Inferior parietal cortex (tissue), 1 donor: ENCODE results near the gene PLCB1.
"Not testable (repeated sequence)": the region's sequence is repeated elsewhere in the genome, so short reads cannot be mapped to it uniquely, and the experiment has no call there.

Experiments
- DNase-seq: peaks from one replicate; pipeline ENCODE4 v3.0.0-alpha.2; 2016; ENCODE audit errors: extremely low spot score

Gene PLCB1

DNA sequence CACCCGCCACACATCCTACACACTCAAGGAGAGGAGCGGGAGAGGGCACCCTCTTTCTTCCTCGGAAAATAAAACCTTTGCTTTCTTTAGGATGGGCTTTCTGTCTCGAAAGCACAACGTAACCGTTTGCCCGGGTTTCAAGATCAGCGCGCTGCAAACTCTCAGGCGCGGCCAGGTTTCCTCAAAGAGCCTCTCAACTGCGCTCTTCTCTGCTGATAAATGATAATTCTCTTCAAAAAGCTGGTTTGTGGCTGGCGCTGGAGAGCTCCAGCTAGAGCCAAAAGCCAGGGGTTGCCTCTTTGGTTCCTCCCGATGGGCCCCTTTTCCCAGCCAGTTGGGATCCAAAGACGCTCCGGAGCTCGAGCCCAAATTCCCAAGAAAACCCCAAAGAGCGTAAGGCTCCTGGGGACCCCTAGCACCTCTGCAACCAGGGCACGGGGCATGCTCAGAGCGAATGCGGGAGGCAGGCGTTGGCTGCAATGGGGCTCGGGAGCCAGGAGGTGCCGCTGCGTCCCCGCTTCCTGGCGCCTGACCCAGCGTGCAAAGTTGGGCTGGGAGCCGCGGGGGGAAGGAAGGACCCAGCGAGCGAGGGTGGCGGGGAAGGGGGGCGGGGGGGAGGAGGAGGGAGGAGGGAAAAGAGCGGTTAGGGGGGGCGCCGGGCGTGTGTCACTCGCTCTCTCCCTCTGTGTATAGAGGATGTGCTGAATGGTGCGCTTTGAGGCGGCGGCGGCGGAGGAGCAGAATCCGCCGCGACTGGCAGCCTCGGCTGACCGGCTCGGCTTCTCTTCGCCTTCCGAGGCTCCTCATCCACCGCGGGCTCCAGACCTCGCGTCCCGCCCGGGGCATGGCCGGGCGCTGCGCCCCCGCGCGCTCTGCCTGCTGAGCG, at the start of gene PLCB1:
TSS of gene PLCB1 (plus strand) at position 669 of the 886 bp plus-strand sequence. CDS start 386 bp downstream, outside the sequence.
- peak; percentile 74 for DNase-seq

DNA sequence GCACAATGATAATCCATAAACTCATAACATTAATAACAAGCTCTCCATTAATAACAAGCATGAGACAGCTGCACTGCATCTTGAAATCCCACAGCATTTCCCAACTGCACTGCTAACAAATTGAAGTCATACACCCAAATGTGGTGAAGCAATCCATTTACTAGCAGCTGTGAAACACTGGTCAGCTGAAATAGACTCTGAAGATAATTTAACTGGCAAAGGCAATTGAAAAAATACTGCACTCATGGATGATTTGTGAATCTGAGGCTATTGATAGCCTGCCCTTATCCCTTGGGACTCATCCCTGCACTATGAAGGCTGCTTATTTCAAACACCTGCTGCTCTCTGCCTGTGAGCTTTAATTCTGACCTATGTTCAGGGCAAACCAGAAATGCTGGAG, 49.1 kb upstream of the PLCB1 start:
- no peak for DNase-seq

- DNase-seq = no peak
Observed at GRCh38 chr20:8089668-8090067, 42.4 kb upstream of the PLCB1 start.

DNA sequence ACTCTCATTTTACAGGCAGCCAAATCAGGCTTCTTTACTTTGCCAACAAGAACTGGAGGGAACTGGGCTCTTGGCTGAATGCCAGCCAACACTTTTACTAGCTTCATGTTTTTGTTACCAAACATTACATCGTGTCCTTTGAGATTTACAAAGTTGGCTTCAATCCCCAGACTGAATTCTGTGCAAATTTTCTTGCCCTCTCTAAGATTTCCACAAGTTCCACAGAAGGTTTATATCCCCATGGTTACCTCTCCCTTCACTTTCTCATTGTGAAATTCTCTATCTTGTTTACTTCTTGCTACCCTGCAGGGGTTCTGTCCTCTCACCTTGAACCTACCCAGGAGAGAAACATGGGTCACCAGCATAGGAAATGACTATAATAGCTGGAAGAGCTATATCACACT, 37.6 kb upstream of the PLCB1 start:
- peak; percentile 75 for DNase-seq

GRCh38 chr20:8094850-8095249, 37.2 kb upstream of the PLCB1 start:
- DNase-seq = no peak

DNA sequence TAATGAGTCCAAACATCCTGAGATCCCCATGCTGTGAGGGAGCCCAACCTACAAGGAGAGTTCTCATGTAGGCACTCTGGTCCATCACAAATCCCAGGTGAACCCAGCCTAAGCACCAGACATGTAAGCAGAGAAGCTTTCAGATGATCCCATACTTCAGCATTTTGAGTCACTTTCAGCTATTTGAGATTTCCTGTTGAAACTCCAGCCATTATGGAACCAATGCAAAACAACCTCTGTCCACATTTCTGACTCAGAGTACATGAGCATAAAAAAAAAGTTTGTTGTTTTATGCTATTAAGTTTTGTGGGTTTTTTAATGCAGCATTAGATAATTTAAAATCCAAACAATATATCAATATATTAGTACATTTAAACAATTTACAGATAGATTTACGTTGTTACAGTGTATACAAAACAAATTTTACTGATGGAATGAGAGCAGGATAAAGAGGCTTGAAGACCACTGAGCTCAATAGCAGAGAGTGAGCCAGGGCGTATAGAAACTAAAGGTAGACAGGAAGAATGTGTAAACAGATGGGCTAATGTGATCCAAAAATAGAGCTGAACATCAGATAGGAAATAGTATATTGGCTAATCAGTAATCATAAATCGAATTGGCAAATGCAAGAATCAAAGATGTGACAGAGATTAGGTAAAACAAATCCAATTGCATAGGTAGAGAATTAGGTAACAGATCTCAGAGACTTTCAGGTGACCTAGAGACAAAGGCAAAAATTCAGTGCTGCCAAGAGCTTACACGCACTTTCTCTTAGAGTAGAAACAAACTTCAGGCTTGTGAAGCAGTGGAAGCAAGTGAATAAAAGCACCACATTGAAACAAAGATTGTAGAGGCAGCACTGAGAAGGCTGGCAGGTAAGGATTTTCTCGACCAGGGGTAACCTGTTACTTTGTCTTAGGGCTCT, 36.2 kb upstream of the PLCB1 start:
- DNase-seq = no peak

DNA sequence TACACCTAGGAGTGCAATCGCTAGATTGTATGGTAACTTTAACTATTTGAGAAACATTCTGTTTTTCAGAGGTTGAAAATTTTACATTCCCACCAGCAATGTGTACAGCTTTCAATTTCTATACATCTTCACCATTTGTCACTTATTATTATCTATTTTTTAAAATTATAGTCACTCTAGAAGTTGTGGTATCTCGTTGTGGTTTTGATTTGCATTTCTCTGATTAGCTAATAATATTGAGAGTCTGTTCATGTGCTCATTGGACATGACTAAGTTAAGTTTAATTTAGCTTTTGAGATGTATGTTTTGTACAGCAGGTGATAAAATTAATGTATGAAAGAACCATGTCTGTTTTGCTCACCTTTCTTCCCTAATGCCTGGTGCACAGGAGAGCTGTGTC, 34.8 kb upstream of the PLCB1 start:
- no peak for DNase-seq

DNA sequence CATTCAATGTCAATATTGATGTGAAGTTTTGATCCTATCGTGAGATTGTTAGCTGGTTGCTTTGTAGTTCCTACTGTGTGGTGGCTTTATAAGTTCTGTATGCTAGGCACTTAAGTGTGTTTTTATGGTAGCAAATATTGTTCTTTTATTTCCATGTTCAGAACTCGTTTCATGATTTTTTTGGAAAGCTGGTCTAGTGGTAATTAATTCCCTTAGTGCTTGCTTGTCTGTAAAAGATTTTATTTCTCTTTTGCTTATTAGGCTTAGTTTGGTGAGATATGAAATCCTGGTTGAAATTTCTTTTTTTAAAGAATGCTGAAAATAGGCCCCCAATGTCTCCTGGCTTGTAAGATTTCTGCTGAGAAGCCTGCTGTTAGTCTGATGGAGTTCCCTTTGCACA, 27.8 kb upstream of the PLCB1 start:
- DNase-seq = no peak

DNA sequence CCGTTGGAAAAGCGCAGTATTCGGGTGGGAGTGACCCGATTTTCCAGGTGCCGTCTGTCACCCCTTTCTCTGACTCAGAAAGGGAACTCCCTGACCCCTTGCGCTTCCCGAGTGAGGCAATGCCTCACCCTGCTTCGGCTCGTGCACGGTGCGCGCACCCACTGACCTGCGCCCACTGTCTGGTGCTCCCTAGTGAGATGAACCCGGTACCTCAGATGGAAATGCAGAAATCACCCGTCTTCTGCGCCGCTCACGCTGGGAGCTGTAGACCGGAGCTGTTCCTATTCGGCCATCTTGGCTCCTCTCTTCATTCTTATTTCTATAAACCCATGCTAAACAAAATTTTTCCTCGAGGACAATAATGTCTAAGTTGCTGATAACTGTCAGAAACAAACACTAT, 17.5 kb upstream of the PLCB1 start:
- not testable (repeated sequence) for DNase-seq

- DNase-seq = no peak
Observed at GRCh38 chr20:8115436-8115835, 16.6 kb upstream of the PLCB1 start.

DNA sequence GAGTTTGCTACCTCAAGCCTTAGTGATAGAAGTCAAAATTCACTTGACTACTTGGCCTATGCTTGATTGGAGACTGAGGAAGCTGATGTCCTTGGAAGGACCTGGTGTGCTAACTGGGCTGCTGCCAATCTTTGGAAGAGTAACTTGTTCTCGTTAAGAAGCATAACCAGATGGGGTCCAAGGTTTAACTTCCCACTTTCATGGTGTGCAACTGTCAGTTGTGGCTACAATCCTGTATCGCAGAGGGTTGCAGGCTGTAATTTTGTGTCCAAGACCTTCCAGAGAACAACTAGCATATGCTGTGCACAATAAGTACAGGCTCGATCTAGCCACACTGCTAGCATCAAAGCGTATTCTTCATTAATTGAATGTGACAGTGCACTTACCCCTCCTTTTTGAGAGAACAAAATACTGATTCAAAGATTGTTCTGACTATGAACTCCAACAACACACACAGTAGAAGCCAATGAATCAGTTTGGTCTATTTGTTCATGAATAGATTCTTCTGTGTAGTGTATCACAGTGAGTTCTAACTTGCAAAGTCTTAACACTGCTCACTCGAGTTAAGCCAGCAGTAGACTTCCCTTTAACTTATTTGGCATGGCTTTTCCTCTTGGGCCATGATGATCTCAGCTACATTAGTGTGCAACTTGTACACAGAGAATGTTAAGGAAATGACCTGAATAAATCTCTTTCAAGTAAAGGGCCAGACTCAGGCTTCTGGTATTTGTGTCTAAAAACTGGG, 15.8 kb upstream of the PLCB1 start:
- DNase-seq = no peak

DNA sequence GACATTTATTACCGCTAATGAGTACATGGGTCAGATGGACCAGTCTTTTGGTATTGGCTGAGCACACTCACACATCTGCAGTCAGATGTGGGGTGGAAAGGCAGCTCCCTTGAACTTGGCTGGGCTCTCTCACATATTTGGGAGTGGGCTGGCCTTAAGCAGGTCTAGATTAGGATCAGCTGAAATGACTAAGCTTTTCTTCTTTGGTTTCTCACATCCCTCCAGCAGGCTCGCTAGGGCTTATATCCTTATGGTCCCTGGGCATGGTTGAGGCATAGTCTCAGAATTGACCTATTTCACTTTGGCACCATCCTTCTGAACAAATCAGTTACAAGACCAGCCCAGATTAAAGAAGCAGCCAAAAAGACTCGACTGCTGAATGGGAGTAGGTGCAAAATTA, 14.4 kb upstream of the PLCB1 start:
- no peak for DNase-seq

- DNase-seq = no peak
Observed at GRCh38 chr20:8118039-8118438, 14.0 kb upstream of the PLCB1 start.

DNA sequence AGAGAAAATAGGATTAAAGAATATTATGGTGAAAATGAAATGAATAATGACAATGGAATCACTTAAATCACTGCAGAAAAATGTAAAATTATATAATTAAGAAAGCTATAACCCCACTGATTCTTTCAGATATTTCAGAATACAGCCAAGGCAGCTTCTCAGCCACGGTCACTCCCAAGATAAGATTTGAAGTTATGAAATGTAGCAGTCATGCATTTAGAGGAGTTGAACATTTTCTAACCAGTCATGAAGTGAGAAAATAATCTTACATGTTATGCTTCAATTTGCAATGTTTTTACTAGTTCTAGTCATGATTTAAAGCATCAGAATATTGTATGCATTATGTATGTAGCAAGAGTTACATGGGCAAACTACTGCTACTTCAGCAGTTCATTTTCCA, 13.3 kb upstream of the PLCB1 start:
- DNase-seq = no peak

GRCh38 chr20:8121666-8122065, 10.4 kb upstream of the PLCB1 start:
- no peak for DNase-seq

DNA sequence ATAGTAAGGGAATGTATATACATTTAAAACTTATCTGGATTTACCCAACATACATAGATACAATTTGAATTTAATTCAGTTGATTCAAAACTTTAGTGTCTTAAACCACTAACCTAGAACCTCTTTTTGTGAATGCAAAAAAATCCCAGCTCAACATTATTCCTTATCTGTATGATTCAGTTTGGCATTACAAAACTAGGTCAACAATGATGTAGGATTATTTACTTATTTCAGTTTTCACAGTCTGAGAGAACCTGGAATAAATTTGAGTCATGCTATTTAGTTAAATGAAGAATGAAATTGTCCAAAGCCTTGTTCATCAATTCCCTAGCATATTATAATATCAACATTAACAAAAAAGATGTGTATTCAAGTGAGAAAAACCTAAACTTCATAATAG, 7.4 kb upstream of the PLCB1 start:
- DNase-seq = no peak

- DNase-seq = no peak
Observed at GRCh38 chr20:8126181-8126580, 5.9 kb upstream of the PLCB1 start.

DNA sequence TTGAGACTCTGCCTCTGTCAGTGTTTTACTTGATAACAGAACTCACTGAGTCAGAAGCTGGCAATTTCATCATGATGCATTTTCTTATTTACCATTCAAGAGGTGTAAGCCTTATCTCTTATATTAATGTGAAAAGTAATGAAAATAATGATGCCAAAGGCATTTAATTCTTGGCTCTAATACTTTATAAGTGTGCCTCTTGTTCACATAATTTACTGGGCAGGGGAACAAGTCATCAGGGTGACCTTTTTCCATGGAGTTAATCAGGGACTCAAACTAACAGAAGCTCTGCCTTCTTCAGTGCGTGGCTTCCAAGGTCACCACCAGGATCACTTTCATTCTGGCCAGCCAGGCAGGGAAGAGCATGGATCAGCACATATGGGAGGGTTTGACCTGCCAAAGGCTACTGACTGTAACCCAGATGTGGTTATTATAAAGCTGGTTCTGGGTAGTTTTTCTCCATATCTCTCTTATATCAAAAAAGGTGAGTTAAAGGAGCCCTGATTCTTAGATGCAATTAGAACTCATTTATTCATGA, 5.2 kb upstream of the PLCB1 start:
- no peak for DNase-seq

GRCh38 chr20:8127553-8128255, 4.4 kb upstream of the PLCB1 start:
- no peak for DNase-seq

- no peak for DNase-seq
Observed at GRCh38 chr20:8128291-8129060, 3.6 kb upstream of the PLCB1 start.
